ENCODE data around the gene CMIP.

CMIP gene

GRCh38 chr16:81610936-81611335, 166.3 kb downstream of the CMIP start:
- no peak for DNase-seq

GRCh38 chr16:81611721-81612120, 167.1 kb downstream of the CMIP start:
- no peak for DNase-seq

- DNase-seq: no peak
Observed at GRCh38 chr16:81612351-81613163, 167.9 kb downstream of the CMIP start.

- no peak for DNase-seq
Observed at GRCh38 chr16:81614171-81614570, 169.6 kb downstream of the CMIP start.

GRCh38 chr16:81614654-81615359, 170.2 kb downstream of the CMIP start:
- no peak for DNase-seq

- no peak for DNase-seq
Observed at GRCh38 chr16:81615411-81615810, 170.8 kb downstream of the CMIP start.

GRCh38 chr16:81615833-81616232, 171.2 kb downstream of the CMIP start:
- DNase-seq: no peak

GRCh38 chr16:81616321-81617020, 171.9 kb downstream of the CMIP start:
- DNase-seq: peak; percentile 80

- no peak for DNase-seq
Observed at GRCh38 chr16:81617021-81617346, 172.4 kb downstream of the CMIP start.

GRCh38 chr16:81618187-81618586, 173.6 kb downstream of the CMIP start:
- no peak for DNase-seq

GRCh38 chr16:81618661-81619060, 174.1 kb downstream of the CMIP start:
- no peak for DNase-seq

GRCh38 chr16:81620029-81620428, 175.4 kb downstream of the CMIP start:
- DNase-seq: no peak

GRCh38 chr16:81620796-81621195, 176.2 kb downstream of the CMIP start:
- DNase-seq: no peak

GRCh38 chr16:81621496-81621895, 176.9 kb downstream of the CMIP start:
- no peak for DNase-seq

GRCh38 chr16:81623365-81624102, 178.9 kb downstream of the CMIP start:
- peak; percentile 63 for DNase-seq

GRCh38 chr16:81624403-81624759, 179.8 kb downstream of the CMIP start:
- no peak for DNase-seq

GRCh38 chr16:81624760-81625543, 180.3 kb downstream of the CMIP start:
- no peak for DNase-seq

GRCh38 chr16:81625544-81626153, 181.0 kb downstream of the CMIP start:
- no peak for DNase-seq

- DNase-seq: peak; percentile 51
Observed at GRCh38 chr16:81626181-81626674, 181.6 kb downstream of the CMIP start.

- DNase-seq: no peak
Observed at GRCh38 chr16:81627024-81627423, 182.4 kb downstream of the CMIP start.

- no peak for DNase-seq
Observed at GRCh38 chr16:81627729-81628244, 183.2 kb downstream of the CMIP start.

Measured in stimulated activated CD4-positive, alpha-beta T cell treated with anti-CD3 and anti-CD28 coated beads, Interleukin-15, amount 100 ng/mL, for 24 hours (primary cell).